HUES64 (cell line): ENCODE data around the gene RANBP17.
"Not testable (repeated sequence)": the region's sequence is repeated elsewhere in the genome, so short reads cannot be mapped to it uniquely, and the experiment has no call there.

Experiments
- H3K27ac ChIP-seq: 2 replicates; pipeline ENCODE4 v1.7.0; 2013; ENCODE audit warnings: low read depth, low read length, inconsistent platforms
- H3K27me3 ChIP-seq: 2 replicates; pipeline ENCODE4 v1.6.1; 2013; ENCODE audit warnings: mild to moderate bottlenecking, low read length; ENCODE audit not compliant: insufficient read depth
- H3K36me3 ChIP-seq: 2 replicates; pipeline ENCODE4 v1.6.1; 2013; ENCODE audit warnings: mild to moderate bottlenecking, low read length; ENCODE audit not compliant: insufficient read depth
- H3K4me1 ChIP-seq: 2 replicates; pipeline ENCODE4 v1.6.1; 2013; ENCODE audit warnings: mild to moderate bottlenecking, low read length, moderate library complexity; ENCODE audit not compliant: insufficient read depth
- H3K4me3 ChIP-seq: 2 replicates; pipeline ENCODE4 v1.5.1; 2013; ENCODE audit warnings: mild to moderate bottlenecking, low read length, moderate library complexity
- H3K9ac ChIP-seq: 2 replicates; pipeline ENCODE4 v1.6.1; 2013; ENCODE audit warnings: mild to moderate bottlenecking, low read depth, low read length
- H3K9me3 ChIP-seq: 2 replicates; pipeline ENCODE4 v1.6.1; 2013; ENCODE audit warnings: low read depth, low read length; ENCODE audit not compliant: insufficient read depth
- WGBS: fragments of 150-250, 120-280 bp; methylation state at CpG from one replicate; pipeline ENCODE4 v1.1.7; 2013; ENCODE audit warnings: missing lambda C conversion rate; 5-methylcytosine and 5-hydroxymethylcytosine counted together

RANBP17 gene

GRCh38 chr5:170903075-170903474 is 41.3 kb downstream of the RANBP17 start:
- H3K9ac ChIP-seq, result no peak overlapping the region
- H3K4me3 ChIP-seq, result no peak overlapping the region
- 0 out of 2 replicates have a peak, but pooled peaks cover 2% of the 10 kb centered on the region for H3K9me3 ChIP-seq
- no peak overlapping the region for H3K27ac ChIP-seq
- WGBS, result 87% methylated on average over 8 of the region's 8 CpGs
- peaks cover 7% of the 10 kb centered on the region; the same call in 1 of the 2 replicates for H3K4me1 ChIP-seq
- no peaks in the 10 kb centered on the region for H3K36me3 ChIP-seq
- no peaks in the 10 kb centered on the region for H3K27me3 ChIP-seq

- Histone ChIP-seq H3K4me1 (peaks cover 7% of the 10 kb centered on the region; the same call in 1 of the 2 replicates), H3K27ac (no peak overlapping the region), H3K4me3 (no peak overlapping the region), H3K27me3 (no peaks in the 10 kb centered on the region), H3K9me3 (0 out of 2 replicates have a peak, but pooled peaks cover under 1% of the 10 kb centered on the region), H3K36me3 (peaks cover 22% of the 10 kb centered on the region), H3K9ac (no peak overlapping the region)
- 71% methylated on average over 1 of the region's 1 CpG for WGBS
Observed at GRCh38 chr5:170907758-170908157, 45.9 kb downstream of the RANBP17 start.

- WGBS, result 99% methylated on average over 3 of the region's 3 CpGs
- Histone ChIP-seq H3K27me3 (no peaks in the 10 kb centered on the region), H3K4me1 (no peaks in the 10 kb centered on the region), H3K27ac (no peak overlapping the region), H3K9me3 (no peaks in the 10 kb centered on the region), H3K36me3 (peaks cover 25% of the 10 kb centered on the region), H3K4me3 (no peak overlapping the region), H3K9ac (no peak overlapping the region)
Observed at GRCh38 chr5:170913573-170913972, 51.8 kb downstream of the RANBP17 start.

- 0 out of 2 replicates have a peak, but pooled peaks cover 2% of the 10 kb centered on the region for H3K4me1 ChIP-seq
- no peaks in the 10 kb centered on the region for H3K27me3 ChIP-seq
Observed at GRCh38 chr5:170917113-170917512, 55.3 kb downstream of the RANBP17 start.

GRCh38 chr5:170920196-170920595 is 58.4 kb downstream of the RANBP17 start:
- Histone ChIP-seq H3K36me3 (peaks cover 13% of the 10 kb centered on the region; the same call in 1 of the 2 replicates), H3K9me3 (no peaks in the 10 kb centered on the region), H3K9ac (no peak overlapping the region), H3K4me1 (0 out of 2 replicates have a peak, but pooled peaks cover 2% of the 10 kb centered on the region), H3K27me3 (no peaks in the 10 kb centered on the region), H3K27ac (no peak overlapping the region), H3K4me3 (no peak overlapping the region)
- WGBS, result 96% methylated on average over 3 of the region's 3 CpGs

More at GRCh38 chr5:170917113-170917512, 55.3 kb downstream of the RANBP17 start:
- H3K27ac ChIP-seq, result no peak overlapping the region
- no peak overlapping the region for H3K4me3 ChIP-seq
- H3K9ac ChIP-seq, result no peak overlapping the region
- H3K36me3 ChIP-seq, result peaks cover 6% of the 10 kb centered on the region; the same call in 1 of the 2 replicates
- H3K9me3 ChIP-seq, result no peaks in the 10 kb centered on the region

GRCh38 chr5:170922331-170922730 is 60.5 kb downstream of the RANBP17 start:
- H3K9ac ChIP-seq, H3K4me3 ChIP-seq, H3K27ac ChIP-seq, H3K27me3 ChIP-seq, H3K4me1 ChIP-seq, H3K9me3 ChIP-seq: not testable (repeated sequence)
- H3K36me3 ChIP-seq, result peaks cover 13% of the 10 kb centered on the region; the same call in 1 of the 2 replicates
- 57% methylated on average over 10 of the region's 10 CpGs for WGBS

- Histone ChIP-seq H3K9ac (no peak overlapping the region), H3K27ac (no peak overlapping the region), H3K4me3 (no peak overlapping the region), H3K27me3 (no peaks in the 10 kb centered on the region), H3K36me3 (peaks cover 11% of the 10 kb centered on the region; the same call in 1 of the 2 replicates), H3K4me1 (0 out of 2 replicates have a peak, but pooled peaks cover 2% of the 10 kb centered on the region), H3K9me3 (no peaks in the 10 kb centered on the region)
- WGBS, result 96% methylated on average over 7 of the region's 7 CpGs
Observed at GRCh38 chr5:170923910-170924620, 62.2 kb downstream of the RANBP17 start.

DNA sequence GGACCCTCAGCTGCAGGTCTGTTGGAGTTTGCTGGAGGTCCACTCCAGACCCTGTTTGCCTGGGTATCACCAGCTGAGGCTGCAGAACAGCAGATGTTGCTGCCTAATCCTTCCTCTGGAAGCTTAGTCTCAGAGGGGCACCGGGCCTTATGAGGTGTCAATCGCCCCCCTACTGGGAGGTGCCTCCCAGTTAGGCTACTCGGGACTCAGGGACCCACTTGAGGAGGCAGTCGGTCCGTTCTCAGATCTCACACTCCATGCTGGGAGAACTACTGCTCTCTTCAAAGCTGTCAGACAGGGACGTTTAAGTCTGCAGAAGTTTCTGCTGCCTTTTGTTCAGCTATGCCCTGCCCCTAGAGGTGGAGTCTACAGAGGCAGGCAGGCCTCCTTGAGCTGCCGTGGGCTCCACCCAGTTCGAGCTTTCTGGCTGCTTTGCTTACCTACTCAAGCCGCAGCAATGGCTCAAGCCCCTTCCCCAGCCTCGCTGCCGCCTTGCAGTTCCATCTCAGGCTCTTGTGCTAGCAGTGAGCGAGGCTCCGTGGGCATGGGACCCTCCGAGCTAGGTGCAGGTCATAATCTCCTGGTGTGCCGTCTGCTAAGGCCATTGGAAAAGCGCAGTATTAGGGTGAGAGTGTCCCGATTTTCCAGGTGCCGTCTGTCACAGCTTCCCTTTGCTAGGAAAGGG is 73.9 kb downstream of the RANBP17 start:
- not testable (repeated sequence) for H3K9ac ChIP-seq

GRCh38 chr5:170937072-170937471 is 75.3 kb downstream of the RANBP17 start:
- no peak overlapping the region for H3K9ac ChIP-seq
- H3K4me1 ChIP-seq, result no peaks in the 10 kb centered on the region
- no peak overlapping the region for H3K4me3 ChIP-seq
- 0 out of 2 replicates have a peak, but pooled peaks cover 4% of the 10 kb centered on the region for H3K36me3 ChIP-seq
- no peaks in the 10 kb centered on the region for H3K27me3 ChIP-seq
- H3K9me3 ChIP-seq, result no peaks in the 10 kb centered on the region
- H3K27ac ChIP-seq, result no peak overlapping the region

More for the DNA sequence above, 73.9 kb downstream of the RANBP17 start:
- H3K27ac ChIP-seq, H3K9me3 ChIP-seq, H3K36me3 ChIP-seq, H3K27me3 ChIP-seq, H3K4me1 ChIP-seq: not testable (repeated sequence)
- 74% methylated on average over 18 of the region's 18 CpGs for WGBS
- peak overlapping the region; percentile 29; the same call in 1 of the 2 replicates for H3K4me3 ChIP-seq

GRCh38 chr5:170937914-170938313 is 76.1 kb downstream of the RANBP17 start:
- WGBS, result 96% methylated on average over 5 of the region's 5 CpGs
- no peaks in the 10 kb centered on the region for H3K27me3 ChIP-seq
- H3K27ac ChIP-seq, result no peak overlapping the region
- no peak overlapping the region for H3K9ac ChIP-seq
- 0 out of 2 replicates have a peak, but pooled peaks cover 4% of the 10 kb centered on the region for H3K36me3 ChIP-seq
- no peaks in the 10 kb centered on the region for H3K4me1 ChIP-seq
- H3K9me3 ChIP-seq, result no peaks in the 10 kb centered on the region
- no peak overlapping the region for H3K4me3 ChIP-seq

GRCh38 chr5:170939178-170939577 is 77.4 kb downstream of the RANBP17 start:
- no peak overlapping the region for H3K9ac ChIP-seq
- 0 out of 2 replicates have a peak, but pooled peaks cover 4% of the 10 kb centered on the region for H3K36me3 ChIP-seq
- WGBS, result 92% methylated on average over 7 of the region's 8 CpGs
- H3K27ac ChIP-seq, result no peak overlapping the region
- no peaks in the 10 kb centered on the region for H3K27me3 ChIP-seq
- H3K4me3 ChIP-seq, result no peak overlapping the region
- no peaks in the 10 kb centered on the region for H3K4me1 ChIP-seq
- H3K9me3 ChIP-seq, result no peaks in the 10 kb centered on the region
